ENCODE data around the gene KIAA1191.
"Not testable (repeated sequence)": the region's sequence is repeated elsewhere in the genome, so short reads cannot be mapped to it uniquely, and the experiment has no call there.

Gene KIAA1191

DNA sequence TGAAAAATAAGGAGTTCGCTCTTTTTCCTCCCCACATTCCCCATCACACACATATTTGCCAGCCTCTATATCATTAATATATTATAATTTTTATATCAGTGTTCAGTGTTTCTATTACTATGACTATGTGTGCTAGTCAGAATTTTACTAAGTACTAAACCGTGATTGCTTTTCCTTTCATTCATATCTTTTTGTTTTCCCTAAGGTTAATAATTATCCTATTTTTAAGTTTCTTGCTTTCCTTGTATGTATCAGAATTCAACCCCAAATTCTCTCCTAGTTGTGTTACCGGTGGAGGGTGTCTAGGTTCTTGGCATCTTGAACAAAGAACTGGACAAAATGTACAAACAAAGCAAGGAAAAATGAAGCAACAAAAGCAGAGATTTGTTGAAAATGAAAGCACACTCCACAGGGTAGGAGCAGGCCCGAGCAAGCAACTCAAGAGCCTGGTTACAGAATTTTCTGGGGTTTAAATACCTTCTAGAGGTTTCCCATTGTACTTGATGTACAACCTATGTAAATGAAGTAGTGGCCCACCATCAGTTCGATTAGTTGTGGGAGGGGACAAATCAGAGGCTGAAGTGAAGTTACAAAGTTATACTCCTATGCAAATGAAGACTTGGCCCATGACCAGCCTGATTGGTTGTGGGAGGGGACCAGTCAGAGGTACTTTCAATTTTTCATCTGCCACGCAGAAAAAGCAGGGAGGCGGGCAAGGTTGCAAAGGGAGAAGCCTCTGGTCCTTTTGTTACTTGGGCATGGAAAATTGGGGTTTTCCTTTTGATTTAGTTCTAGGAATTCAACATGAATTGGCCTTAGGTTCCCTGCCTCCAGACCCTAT, 43.8 kb downstream of the KIAA1191 start:
- no peak for DNase-seq (ENCODE audit: low spot score)

DNA sequence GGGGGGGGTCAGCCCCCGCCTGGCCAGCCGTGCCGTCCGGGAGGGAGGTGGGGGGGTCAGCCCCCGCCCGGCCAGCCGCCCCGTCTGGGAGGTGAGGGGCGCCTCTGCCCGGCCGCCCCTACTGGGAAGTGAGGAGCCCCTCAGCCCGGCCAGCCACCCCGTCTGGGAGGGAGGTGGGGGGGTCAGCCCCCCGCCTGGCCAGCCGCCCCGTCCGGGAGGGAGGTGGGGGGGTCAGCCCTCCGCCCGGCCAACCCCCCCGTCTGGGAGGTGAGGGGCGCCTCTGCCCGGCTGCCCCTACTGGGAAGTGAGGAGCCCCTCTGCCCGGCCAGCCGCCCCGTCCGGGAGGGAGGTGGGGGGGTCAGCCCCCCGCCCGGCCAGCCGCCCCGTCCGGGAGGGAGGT, 56.2 kb downstream of the KIAA1191 start:
- not testable (repeated sequence) for DNase-seq (ENCODE audit: low spot score)
